Osteocyte (in vitro differentiated cells): ENCODE measurements around the gene SPATA33. TPM values are rescaled to one million over a fixed set of nuclear protein-coding genes. Genes with fewer than 3 reads are reported as not detected.
"Not testable (repeated sequence)": the region's sequence is repeated elsewhere in the genome, so short reads cannot be mapped to it uniquely, and the experiment has no call there.

Experiments used
- DNase-seq: peaks from one replicate; pipeline ENCODE4 v3.0.0; 2021; ENCODE audit warnings: mixed read lengths; ENCODE audit not compliant: unreplicated experiment; ENCODE audit errors: extremely low spot score
- H3K27ac Mint-ChIP-seq: one replicate; pipeline ENCODE4 v1.8.0; 2021; ENCODE audit warnings: mild to moderate bottlenecking, mixed read lengths; ENCODE audit not compliant: unreplicated experiment
- H3K27me3 Mint-ChIP-seq: one replicate; pipeline ENCODE4 v1.8.0; 2021; ENCODE audit warnings: mixed read lengths; ENCODE audit not compliant: unreplicated experiment
- H3K36me3 Mint-ChIP-seq: one replicate; pipeline ENCODE4 v1.8.0; 2021; ENCODE audit warnings: mixed read lengths; ENCODE audit not compliant: unreplicated experiment
- H3K4me1 Mint-ChIP-seq: one replicate; pipeline ENCODE4 v1.8.0; 2021; ENCODE audit warnings: mixed read lengths; ENCODE audit not compliant: unreplicated experiment
- H3K4me3 Mint-ChIP-seq: one replicate; pipeline ENCODE4 v1.8.0; 2021; ENCODE audit warnings: mild to moderate bottlenecking, moderate library complexity, mixed read lengths; ENCODE audit not compliant: unreplicated experiment
- H3K9me3 Mint-ChIP-seq: one replicate; pipeline ENCODE4 v1.8.0; 2021; ENCODE audit warnings: mixed read lengths; ENCODE audit not compliant: unreplicated experiment
- CTCF ChIP-seq: fragments of 200-600 bp; sonication (generic); IDR thresholded peaks from 2 replicates; pipeline ENCODE4 v1.5.0; 2021; ENCODE audit warnings: antibody characterized with exemption, mild to moderate bottlenecking, moderate library complexity
- total RNA-seq: library from RNA; stranded (reverse); gene quantifications from 2 replicates; pipeline ENCODE4 v1.2.1, GENCODE V29; 2021

SPATA33 gene
- total RNA-seq, 1 donor from 2014 or later = 18.3 TPM

- Mint-ChIP-seq H3K9me3 (no peaks in the 10 kb centered on the region), H3K27me3 (no peaks in the 10 kb centered on the region), H3K27ac (peak overlapping the region; percentile 65), H3K36me3 (peaks cover 8% of the 10 kb centered on the region), H3K4me1 (peaks cover 28% of the 10 kb centered on the region), H3K4me3 (peak overlapping the region; percentile 86)
- DNase-seq = no peak
- no peak for TF ChIP-seq CTCF
Measured at GRCh38 chr16:89656435-89657121, 1.1 kb upstream of the SPATA33 start.

GRCh38 chr16:89658221-89658879, 714 bp downstream of the SPATA33 start:
- no peak for DNase-seq
- H3K27ac Mint-ChIP-seq = peak overlapping the region; percentile 86
- H3K4me1 Mint-ChIP-seq = peaks cover 28% of the 10 kb centered on the region
- no peaks in the 10 kb centered on the region for H3K27me3 Mint-ChIP-seq
- H3K36me3 Mint-ChIP-seq = peaks cover 11% of the 10 kb centered on the region
- TF ChIP-seq CTCF = no peak
- H3K9me3 Mint-ChIP-seq = no peaks in the 10 kb centered on the region
- H3K4me3 Mint-ChIP-seq = peak overlapping the region; percentile 86

- no peaks in the 10 kb centered on the region for H3K27me3 Mint-ChIP-seq
- H3K4me3 Mint-ChIP-seq = no peak overlapping the region
- peaks cover 25% of the 10 kb centered on the region for H3K4me1 Mint-ChIP-seq
- no peak for DNase-seq
- peaks cover 15% of the 10 kb centered on the region for H3K36me3 Mint-ChIP-seq
- no peak for TF ChIP-seq CTCF
- no peak overlapping the region for H3K27ac Mint-ChIP-seq
- H3K9me3 Mint-ChIP-seq = no peaks in the 10 kb centered on the region
Measured at GRCh38 chr16:89660146-89660545, 2.5 kb downstream of the SPATA33 start.

- no peaks in the 10 kb centered on the region for H3K9me3 Mint-ChIP-seq
- H3K27ac Mint-ChIP-seq = no peak overlapping the region
- no peak for DNase-seq
- TF ChIP-seq CTCF = no peak
- no peak overlapping the region for H3K4me3 Mint-ChIP-seq
- peaks cover 19% of the 10 kb centered on the region for H3K36me3 Mint-ChIP-seq
- H3K4me1 Mint-ChIP-seq = peaks cover 17% of the 10 kb centered on the region
- H3K27me3 Mint-ChIP-seq = no peaks in the 10 kb centered on the region
Measured at GRCh38 chr16:89661215-89661614, 3.6 kb downstream of the SPATA33 start.

- H3K27me3 Mint-ChIP-seq, H3K4me1 Mint-ChIP-seq, H3K27ac Mint-ChIP-seq, H3K4me3 Mint-ChIP-seq, H3K9me3 Mint-ChIP-seq, DNase-seq: not testable (repeated sequence)
- peaks cover 22% of the 10 kb centered on the region for H3K36me3 Mint-ChIP-seq
Measured at GRCh38 chr16:89664238-89664637, 6.6 kb downstream of the SPATA33 start.
